Stimulated activated CD4-positive, alpha-beta T cell treated with anti-CD3 and anti-CD28 coated beads, Interleukin-2, amount 100 ng/mL, for 4 hours (primary cell): ENCODE results near the gene PTCH1.

Experiments
- DNase-seq: peaks from one replicate; pipeline ENCODE4 v3.0.0-alpha.2; 2020; ENCODE audit warnings: low read depth

The PTCH1 gene

DNA sequence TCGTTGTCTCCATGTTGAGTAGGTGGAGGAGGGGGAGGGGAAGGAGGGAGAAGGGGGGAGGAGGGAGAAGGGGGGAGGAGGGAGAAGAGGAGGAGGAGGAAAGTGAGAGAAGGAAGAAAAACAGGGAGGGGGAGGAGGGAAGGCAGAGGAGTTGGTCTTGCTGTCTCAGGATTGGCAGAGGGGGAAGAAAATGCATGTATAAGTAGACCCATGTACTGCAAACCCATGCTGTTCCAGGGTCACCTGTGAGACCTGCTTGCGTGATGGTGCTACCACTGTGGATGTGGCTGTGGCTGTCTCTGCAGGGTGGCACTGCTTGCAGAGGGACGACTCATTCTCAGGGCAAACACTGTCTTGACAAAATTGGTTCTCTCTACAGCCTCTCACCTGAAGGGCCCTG is 76.3 kb downstream of the PTCH1 start:
- DNase-seq = no peak

GRCh38 chr9:95438561-95439357 is 78.0 kb downstream of the PTCH1 start:
- DNase-seq = no peak

GRCh38 chr9:95437559-95437958 is 79.2 kb downstream of the PTCH1 start:
- no peak for DNase-seq

DNA sequence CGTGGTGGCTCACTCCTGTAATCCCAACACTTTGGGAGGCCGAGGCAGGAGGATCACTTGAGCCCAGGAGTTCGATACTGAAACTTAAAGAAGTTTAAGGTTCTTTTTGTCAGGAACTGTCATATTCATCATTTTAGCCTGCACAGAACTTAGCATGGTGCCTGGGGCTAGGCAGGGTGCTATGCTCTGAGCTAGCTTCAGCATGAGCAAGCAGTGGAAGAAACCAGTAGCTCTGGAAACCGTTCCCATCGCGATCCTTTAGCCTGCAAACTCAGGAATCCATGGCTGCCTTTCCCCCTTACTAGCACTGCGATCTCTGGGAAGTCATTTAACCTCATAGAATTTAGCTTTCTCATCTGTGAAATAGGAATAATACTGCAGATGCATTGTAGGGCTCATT is 80.4 kb downstream of the PTCH1 start:
- no peak for DNase-seq

DNA sequence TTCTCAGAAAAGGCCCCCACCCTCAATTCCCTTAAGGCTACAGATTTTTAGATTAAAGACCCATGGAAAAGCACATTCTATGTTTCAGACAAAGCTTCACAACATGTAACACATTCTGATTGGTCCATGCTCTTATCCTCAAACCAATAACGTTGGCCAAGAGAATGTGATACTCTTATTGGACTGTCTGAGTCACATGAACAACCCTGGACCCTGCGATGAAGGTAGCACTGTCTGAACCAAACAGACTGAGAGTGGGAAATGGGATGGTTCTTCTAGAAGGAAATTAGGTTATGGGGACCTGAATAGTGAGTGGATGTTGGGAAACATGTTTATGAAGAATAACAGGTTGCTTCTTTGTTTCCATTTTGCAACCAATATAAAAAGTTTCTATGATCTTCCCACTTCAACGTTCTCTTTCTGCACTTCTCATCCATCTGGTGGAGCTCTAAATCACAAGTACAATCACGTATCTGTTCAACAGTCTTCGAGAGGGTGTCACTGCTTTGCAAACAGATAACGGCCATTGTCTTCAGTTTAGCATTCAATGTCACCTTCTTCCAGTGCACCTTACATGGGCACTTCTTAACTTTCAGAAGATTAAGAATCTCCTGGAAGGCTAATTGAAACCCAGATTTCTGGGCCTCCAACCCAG is 81.6 kb downstream of the PTCH1 start:
- DNase-seq = no peak

- DNase-seq = no peak
Observed at GRCh38 chr9:95434116-95435073, 82.4 kb downstream of the PTCH1 start.

GRCh38 chr9:95433096-95433819 is 83.5 kb downstream of the PTCH1 start:
- no peak for DNase-seq

GRCh38 chr9:95431286-95431685 is 85.5 kb downstream of the PTCH1 start:
- no peak for DNase-seq

- no peak for DNase-seq
Observed at GRCh38 chr9:95429948-95430620, 86.7 kb downstream of the PTCH1 start.

- no peak for DNase-seq
Observed at GRCh38 chr9:95429096-95429495, 87.7 kb downstream of the PTCH1 start.

- DNase-seq = no peak
Observed at GRCh38 chr9:95425910-95426551, 90.7 kb downstream of the PTCH1 start.

DNA sequence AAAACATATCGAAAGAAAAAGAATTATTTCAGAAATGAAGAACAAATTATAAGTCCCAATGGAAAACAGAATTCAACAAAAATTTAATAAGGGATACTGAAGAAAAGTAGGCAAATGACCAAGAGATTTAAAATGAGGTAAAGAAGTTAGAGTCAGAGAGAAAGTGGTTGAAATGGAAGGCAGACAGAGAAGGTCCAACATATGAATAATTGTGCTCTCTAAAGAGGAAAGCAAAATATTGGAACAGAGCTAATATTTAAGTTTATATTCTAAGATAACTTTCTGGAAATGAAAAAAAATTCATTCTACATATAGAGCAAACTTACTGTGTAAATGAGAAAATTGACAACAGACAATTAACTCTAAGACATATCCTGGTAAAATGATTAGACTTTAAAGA is 94.1 kb downstream of the PTCH1 start:
- no peak for DNase-seq

- DNase-seq = no peak
Observed at GRCh38 chr9:95420518-95420917, 96.3 kb downstream of the PTCH1 start.

GRCh38 chr9:95419444-95419843 is 97.3 kb downstream of the PTCH1 start:
- DNase-seq = no peak

DNA sequence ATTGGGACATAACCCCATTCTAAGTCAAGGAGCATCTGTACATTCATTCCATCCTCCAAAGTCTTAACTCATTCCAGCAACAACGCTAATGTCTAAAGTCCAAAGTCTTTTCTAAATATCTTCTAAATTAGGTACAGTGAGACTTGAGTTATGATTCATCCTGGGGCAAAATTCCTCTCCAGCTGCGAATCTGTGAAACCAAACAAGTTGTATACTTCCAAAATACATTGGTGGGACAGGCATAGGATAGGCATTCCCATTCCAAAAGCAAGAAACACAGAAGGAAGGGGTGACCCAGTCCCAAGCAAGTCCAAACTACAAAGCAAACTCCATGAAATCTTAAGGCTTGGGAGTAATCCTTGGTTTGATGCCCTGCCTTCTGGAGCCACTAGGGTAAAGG is 101.6 kb downstream of the PTCH1 start:
- DNase-seq = no peak

DNA sequence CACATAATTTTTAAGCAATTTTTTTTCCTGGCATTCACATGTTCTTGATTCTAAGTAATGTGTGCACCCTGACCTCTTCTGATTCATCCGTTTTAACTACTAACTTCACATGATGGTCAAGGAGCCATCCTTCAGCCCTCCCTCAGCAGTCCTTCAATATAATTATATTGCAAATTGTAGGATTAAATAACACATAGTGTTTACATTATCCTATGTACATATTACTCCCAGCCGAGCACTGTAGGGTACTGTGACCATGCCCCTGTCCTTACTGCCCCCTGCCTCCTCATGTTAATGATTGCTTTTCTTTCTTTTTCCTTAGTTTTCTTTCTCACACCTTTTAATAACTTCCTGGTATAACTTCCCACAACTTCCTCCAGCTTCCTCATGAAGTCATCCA is 103.0 kb downstream of the PTCH1 start:
- DNase-seq = no peak

DNA sequence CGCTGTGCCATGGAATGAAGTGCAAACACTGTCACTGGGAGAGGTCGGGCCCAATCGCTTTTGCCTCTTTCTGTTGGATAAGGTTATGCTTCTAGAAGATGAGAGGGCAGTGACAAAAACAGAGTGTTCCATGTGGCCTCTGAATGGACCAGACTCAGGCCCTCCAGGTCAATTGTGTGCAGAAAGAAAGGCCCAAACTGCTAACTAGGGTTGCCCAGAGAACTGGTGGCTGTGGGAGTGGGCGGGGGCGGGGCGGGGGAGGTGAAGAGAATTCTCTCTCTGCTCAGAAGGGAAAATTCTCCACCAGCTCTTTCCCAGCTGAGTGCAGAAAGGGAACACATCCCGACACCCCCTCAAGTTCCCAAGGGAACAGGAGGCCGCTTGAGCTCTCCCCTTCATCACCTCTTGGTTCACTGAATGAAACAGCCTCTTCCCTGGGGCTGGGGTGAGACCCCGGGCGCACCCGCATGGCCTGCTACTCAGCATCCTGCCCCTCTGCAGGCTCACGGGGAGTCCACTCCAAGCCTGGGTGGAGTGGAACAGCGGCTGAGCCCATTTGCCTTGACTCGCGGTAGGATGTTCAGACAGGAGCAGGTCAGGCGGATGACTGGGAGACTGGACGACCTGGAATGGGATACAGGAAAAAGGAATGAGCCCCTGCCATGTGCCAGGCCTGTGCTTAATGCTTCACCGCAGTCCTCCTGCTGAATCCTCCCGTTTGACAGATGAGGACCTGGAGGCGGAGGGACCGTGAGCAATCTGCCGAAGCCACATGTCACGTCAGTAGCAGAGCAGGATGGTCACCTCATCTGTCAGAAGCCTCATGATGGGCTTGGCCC is 105.5 kb downstream of the PTCH1 start:
- DNase-seq = no peak

GRCh38 chr9:95409650-95410426 is 106.9 kb downstream of the PTCH1 start:
- DNase-seq = no peak

DNA sequence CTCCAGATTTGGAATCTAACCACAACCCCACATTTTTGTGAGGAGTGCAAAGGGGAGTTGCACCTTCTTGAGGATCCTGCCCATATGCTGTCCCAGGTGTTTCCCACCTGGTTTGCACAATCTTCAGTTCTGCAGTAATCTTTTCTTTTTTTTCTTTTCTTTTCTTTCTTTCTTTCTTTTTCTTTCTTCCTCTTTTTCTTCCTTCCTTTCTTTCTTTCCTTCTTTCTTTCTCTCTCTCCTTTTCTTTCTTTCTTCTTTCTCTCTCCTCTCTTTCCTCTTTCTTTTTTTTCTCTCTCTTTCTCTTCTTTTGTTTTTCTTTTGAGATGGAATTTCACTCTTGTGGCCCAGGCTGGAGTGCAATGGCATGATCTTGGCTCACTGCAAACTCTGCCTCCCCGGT is 109.2 kb downstream of the PTCH1 start:
- DNase-seq = no peak
